ENCODE data around the gene RPRD2. TPM values are rescaled to one million over a fixed set of nuclear protein-coding genes. Genes with fewer than 3 reads are reported as not detected.

RPRD2 gene
- total and polyA plus RNA-seq, 2 of the 4 experiments (the other 2 are of a cell fraction), result 3.9 to 11.6 TPM

DNA sequence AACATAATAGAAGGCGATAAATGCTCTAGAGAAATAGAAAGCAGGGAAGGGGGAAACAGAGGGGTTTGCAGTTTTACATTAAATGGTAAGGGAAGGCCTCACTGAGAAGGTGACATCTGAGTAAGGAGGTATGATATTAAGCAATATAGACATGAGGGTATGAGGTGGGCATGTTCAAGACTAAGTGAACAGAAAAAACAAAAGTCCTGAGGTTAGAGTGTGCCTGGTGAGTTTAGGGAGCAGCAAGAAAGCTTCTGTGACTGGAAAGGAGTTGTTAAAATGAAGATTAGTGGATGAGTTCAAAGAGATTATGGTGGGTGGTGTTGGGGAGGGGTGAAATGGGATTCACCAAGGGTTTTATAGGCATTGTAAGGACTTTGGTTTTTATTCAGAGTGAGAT, 8.6 kb downstream of the RPRD2 start:
- DNase-seq (no peak), ATAC-seq (ENCODE audit: low read depth) (no peak)
- no peak overlapping the region for H4K8ac ChIP-seq (ENCODE audit: low read depth in 2 of 2, low read length in 2 of 2)
- no peak overlapping the region for H3K27ac ChIP-seq (ENCODE audit: insufficient read depth, low read length)
- H2AK9ac ChIP-seq (replicated peaks; ENCODE audit: low read depth, low read length, poor library complexity), result no peak overlapping the region
- H3K9me1 ChIP-seq (ENCODE audit: insufficient read depth, low read length), result peaks cover 4% of the 10 kb centered on the region; the same call in 1 of the 2 replicates
- ChIA-PET POLR2A (ENCODE audit: unreplicated experiment) (no interaction called here), CTCF (no interaction called here)
- no peak overlapping the region for H3K4ac ChIP-seq (ENCODE audit: low read depth, low read length)
- in situ Hi-C loops (cut with MboI; ENCODE audit: low sequenced_read_pairs), result no loop called here
- no peak overlapping the region for H2AFZ ChIP-seq (replicated peaks; ENCODE audit: low read length, poor library complexity)
- intact Hi-C loops (cut with micrococcal nuclease), result loop anchor here (10.0 kb wide), 1 partner anchor 52 kb away; no protein-coding TSS in a partner anchor
- no TSS peak for BruUV-seq (replicated peaks)
- H3K79me1 ChIP-seq (ENCODE audit: low read depth in 1 of 2, low read length in 2 of 2), result peaks cover 4 to 44% of the 10 kb centered on the region in 2 experiments; a peak in 3 of 4 replicates
- no peak overlapping the region for H2BK15ac ChIP-seq (ENCODE audit: low read depth, low read length)
- dilution Hi-C loops (cut with HindIII; ENCODE audit: low sequenced_read_pairs, unreplicated experiment), result no loop called here
- no peak overlapping the region for H3K4me2 ChIP-seq (ENCODE audit: low read depth, low read length)
- no peak overlapping the region for H3K4me3 ChIP-seq (ENCODE audit: insufficient read depth, low read depth, low read length)
- H3K18ac ChIP-seq (ENCODE audit: low read depth, low read length), result no peak overlapping the region
- peaks cover 26% of the 10 kb centered on the region for H4K20me1 ChIP-seq (ENCODE audit: insufficient read depth, low read length)
- no peak overlapping the region for H4K5ac ChIP-seq (ENCODE audit: low read depth, low read length)
- no CpG with 5 or more reads among the region's 1 CpG for WGBS, 2 experiments (ENCODE audit: extremely low coverage in 2 of 2, insufficient read length in 1 of 2)
- H3K27me3 ChIP-seq (ENCODE audit: control insufficient read depth, insufficient read depth, low read length), result no peaks in the 10 kb centered on the region
- peaks cover 1% of the 10 kb centered on the region; the same call in 1 of the 2 replicates for H3K4me1 ChIP-seq (ENCODE audit: control insufficient read depth, insufficient read depth, low read length)
- no peak overlapping the region for H2AK5ac ChIP-seq (ENCODE audit: low read depth, low read length)
- H3K9ac ChIP-seq (ENCODE audit: low read depth, low read length), result no peak overlapping the region
- H2BK120ac ChIP-seq (ENCODE audit: low read depth, low read length), result no peak overlapping the region
- TF ChIP-seq RCOR1 (IDR thresholded peaks at IDR 0.05; ENCODE audit: insufficient replicate concordance, low read length), result no peak
- no peak for TF ChIP-seq RFX5 (IDR thresholded peaks at IDR 0.05; ENCODE audit: low read depth, low read length)
- no peak for TF ChIP-seq CEBPB (IDR thresholded peaks at IDR 0.05; ENCODE audit: low read depth, low read length)
- no peak for TF ChIP-seq MAZ (IDR thresholded peaks at IDR 0.05; ENCODE audit: borderline replicate concordance, low read depth, low read length)
- no peak for TF ChIP-seq ELK1 (IDR thresholded peaks at IDR 0.05; ENCODE audit: borderline replicate concordance, low read depth, low read length)
- TF ChIP-seq BHLHE40 (IDR thresholded peaks at IDR 0.05; ENCODE audit: low read depth, low read length), result no peak
- TF ChIP-seq RAD21 (IDR thresholded peaks at IDR 0.05; ENCODE audit: low read length), result no peak
- TF ChIP-seq USF2 (IDR thresholded peaks at IDR 0.05; ENCODE audit: low read depth, low read length), result no peak
- TF ChIP-seq MXI1 (IDR thresholded peaks at IDR 0.05; ENCODE audit: borderline replicate concordance, low read depth, low read length), result no peak
- no peak for TF ChIP-seq MAFK (IDR thresholded peaks at IDR 0.05; ENCODE audit: low read depth, low read length)
- H2BK20ac ChIP-seq (ENCODE audit: low read depth, low read length), result no peak overlapping the region
- no peak overlapping the region for H4K91ac ChIP-seq (ENCODE audit: insufficient read depth, low read depth, low read length)
- no peak overlapping the region for H3K14ac ChIP-seq (replicated peaks; ENCODE audit: low read depth, low read length)
- H3K36me3 ChIP-seq (ENCODE audit: control insufficient read depth, insufficient read depth, low read length), result no peaks in the 10 kb centered on the region
- H3K9me3 ChIP-seq (ENCODE audit: control insufficient read depth, insufficient read depth, low read length), result no peaks in the 10 kb centered on the region
- H3K56ac ChIP-seq (ENCODE audit: extremely low read depth, insufficient read depth, low read length), result no peak overlapping the region
- no peak overlapping the region for H3K23ac ChIP-seq (ENCODE audit: low read depth, low read length)
- H2BK5ac ChIP-seq (ENCODE audit: low read depth, low read length, poor library complexity, severe bottlenecking), result no peak overlapping the region

All from IMR-90 (cell line).